HG03159 (cell line): Measurements from ENCODE around the gene STING1.
"Not testable (repeated sequence)": the region's sequence is repeated elsewhere in the genome, so short reads cannot be mapped to it uniquely, and the experiment has no call there.

Experiments used
- ATAC-seq: cut with Tn5 transposase; IDR thresholded peaks from one replicate; pipeline ENCODE4 v1.9.1; 2021; ENCODE audit warnings: mild to moderate bottlenecking, moderate library complexity; ENCODE audit not compliant: unreplicated experiment

The STING1 gene

DNA sequence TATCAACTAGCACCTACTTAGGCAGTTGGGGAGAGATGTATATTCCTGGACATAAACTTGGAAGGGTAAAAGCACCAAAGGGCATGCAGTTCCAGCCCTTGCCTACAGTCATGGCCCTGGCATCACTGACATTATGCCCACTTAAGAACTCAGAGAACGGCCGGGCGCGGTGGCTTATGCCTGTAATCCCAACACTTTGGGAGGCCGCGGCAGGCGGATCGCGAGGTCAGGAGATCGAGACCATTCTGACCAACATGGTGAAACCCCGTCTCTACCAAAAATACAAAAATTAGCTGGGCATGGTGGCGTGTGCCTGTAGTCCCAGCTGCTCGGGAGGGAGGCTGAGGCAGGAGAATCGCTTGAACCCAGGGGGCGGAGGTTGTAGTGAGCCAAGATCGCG, 42.1 kb downstream of the STING1 start:
- ATAC-seq, result not testable (repeated sequence)

DNA sequence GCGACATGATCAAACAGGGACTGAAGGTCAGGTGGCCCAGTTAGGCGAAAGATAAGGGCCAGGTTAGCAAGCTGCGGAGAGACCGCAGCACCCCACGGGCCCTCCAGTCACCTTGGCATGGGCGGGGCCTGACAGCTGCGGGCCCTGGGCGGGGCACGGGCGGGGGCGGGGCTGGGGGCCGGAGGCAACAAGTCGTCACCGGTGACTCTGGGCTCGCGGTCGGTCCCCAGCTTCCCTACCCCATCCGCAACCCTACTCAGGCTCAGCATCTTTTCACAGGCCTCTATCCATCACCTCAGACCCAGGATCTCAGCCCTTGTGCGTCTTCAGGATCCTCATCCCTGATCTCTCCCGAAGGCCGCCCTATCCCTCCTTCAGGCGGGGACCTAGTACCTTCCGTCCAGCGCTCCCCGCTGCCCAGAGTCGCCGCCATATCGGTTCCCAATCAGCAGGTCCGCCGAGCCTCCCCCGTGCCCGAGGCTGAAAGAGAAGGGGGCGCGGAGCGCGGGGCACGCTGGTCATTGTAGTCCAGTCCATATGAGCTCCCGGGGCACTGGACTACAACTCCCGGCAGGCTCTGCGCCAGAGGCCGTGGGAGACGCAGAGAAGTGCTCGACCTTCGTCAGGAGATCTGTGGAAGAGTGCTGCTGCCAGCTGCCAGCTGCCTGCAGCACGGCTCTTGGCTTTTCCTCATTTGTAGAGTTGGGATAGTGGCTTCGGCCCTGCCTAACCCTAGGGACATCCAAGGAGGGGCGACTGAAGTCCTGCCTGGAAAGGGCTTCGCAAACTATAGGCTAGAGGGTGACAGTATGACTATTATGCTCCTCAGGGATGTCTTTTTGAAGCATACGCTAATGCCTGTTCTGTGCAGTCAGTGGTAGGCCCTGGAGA, 43.3 kb downstream of the STING1 start, which contains the start of gene DNAJC18:
Gene DNAJC18, minus strand, starts transcription at position 513 of the 891 bp plus-strand sequence. Its CDS starts 80 bp downstream, at position 433.
- ATAC-seq, result peak; percentile 92

DNA sequence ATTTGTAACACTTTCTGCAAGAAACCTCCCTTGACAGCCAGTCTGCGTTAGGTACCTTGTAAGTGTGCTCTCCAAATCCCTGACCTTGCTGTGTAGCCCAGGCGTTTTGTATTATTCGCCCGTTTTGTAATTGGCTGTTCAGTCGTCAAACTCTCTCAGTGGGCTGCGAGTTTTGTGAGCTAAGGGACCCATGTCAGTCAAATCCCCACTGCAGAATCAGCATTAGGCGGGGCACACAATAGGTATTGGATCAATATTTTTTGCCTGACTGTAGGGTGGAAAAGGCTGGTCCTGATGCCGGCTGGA, 43.9 kb downstream of the STING1 start:
- ATAC-seq, result no peak

DNA sequence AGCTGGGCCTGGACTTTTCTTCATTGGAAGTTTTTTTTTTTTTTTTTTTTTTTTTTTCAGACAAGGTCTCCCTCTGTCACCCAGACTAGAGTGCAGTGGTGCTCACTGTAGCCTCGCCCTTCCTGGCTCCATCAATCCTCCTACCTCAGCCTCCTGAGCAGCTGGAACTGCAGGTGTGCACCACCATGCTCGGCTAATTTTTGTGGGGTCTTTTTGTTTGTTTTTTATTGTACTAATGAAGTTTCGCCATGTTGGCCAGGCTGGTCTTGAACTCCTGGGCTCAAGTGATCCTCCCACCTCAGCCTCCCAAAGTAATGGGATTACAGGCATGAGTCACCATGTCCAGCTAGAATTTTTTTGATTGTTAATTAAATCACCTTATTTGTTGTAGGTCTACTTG, 46.9 kb downstream of the STING1 start:
- ATAC-seq, result no peak

DNA sequence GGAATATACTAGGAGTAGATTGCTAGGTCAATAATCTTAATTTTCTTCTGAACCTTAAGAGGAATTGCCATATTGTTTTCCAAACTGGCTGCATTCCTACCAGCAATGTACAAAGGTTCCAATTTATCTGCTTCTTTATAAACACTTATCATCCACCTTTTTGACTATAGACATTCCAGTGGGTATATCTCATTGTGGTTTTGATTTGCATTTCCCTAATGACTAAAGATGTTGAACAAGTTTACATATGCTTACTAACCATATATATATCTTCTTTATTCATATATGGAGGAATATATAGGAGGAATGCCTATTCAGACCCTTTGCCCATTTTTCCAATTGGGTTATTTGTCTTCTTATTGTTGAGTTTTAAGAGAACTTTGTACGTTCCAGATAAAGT, 50.9 kb downstream of the STING1 start:
- no peak for ATAC-seq

DNA sequence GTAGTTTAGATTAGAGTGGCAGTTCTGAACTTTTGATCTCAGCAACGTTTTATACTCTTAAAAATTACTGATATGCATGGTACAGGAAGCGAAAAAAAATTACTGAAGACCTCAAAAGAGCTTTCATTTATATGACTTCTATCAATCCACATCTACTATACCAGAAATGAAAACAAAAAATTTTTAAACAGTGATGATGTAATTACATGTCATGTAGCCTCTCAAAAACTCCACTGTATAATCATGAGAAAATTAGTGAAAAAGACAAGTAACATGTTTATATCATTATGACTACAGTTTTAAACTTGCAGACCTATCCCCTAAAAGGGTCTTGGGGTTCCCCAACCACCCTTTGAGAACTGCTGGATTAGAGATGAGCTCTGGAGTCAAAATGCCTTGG, 52.5 kb downstream of the STING1 start:
- ATAC-seq, result no peak

DNA sequence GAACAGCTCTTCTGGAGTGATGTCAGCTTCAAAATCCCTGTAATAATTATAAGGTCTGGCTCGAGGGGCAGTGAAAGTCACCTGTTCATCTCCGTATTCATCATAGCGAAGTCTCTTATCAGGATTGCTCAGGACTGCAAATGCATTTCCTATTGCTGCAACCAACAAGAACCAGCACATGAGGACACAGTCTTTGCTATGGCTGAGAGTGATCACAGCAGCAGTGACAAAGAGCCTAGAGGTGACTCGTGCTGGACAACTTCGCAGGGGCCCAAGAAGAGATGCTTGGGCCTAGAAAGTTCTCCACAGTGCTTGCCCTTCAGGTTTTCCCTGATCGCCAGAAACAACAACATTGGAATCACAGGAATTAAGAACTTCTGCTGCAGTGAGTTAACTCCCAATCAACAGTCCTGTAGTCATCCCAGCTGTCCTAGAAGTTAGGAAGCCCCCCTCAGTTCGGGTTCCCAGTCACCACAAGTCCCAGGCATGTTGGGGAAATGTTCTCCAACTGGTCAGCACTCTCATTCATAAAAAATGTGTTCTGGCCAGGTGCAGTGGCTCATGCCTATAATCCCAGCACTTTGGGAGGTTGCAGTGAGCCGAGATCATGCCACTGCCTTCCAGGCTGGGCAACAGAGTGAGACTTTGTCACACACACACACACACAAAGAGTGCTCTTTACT, 56.2 kb downstream of the STING1 start:
- ATAC-seq, result no peak
